Esophagus squamous epithelium (tissue), 4 donors: ENCODE results near the gene ALMS1.
"Not testable (repeated sequence)": the region's sequence is repeated elsewhere in the genome, so short reads cannot be mapped to it uniquely, and the experiment has no call there.

Source experiments
- POLR2A ChIP-seq, 4 donors: fragments of 450-650 bp; IDR thresholded peaks; one replicate each; pipeline ENCODE4 v1.6.1; 2017; ENCODE audit warnings: antibody characterized with exemption in 4 of 4, mild to moderate bottlenecking in 4 of 4, moderate library complexity in 3 of 4
- TF ChIP-seq, protein P1 (sequence below), 6 experiments: fragments of 450-650 bp in 4 of 6; fragments of 200-600 bp in 2 of 6; sonication (generic) in 2 of 6; IDR thresholded peaks; one replicate each; pipeline ENCODE4 v1.5.1; 2016 to 2019; ENCODE audit warnings: antibody characterized with exemption in 6 of 6, mild to moderate bottlenecking in 4 of 6, moderate library complexity in 4 of 6

DNA sequence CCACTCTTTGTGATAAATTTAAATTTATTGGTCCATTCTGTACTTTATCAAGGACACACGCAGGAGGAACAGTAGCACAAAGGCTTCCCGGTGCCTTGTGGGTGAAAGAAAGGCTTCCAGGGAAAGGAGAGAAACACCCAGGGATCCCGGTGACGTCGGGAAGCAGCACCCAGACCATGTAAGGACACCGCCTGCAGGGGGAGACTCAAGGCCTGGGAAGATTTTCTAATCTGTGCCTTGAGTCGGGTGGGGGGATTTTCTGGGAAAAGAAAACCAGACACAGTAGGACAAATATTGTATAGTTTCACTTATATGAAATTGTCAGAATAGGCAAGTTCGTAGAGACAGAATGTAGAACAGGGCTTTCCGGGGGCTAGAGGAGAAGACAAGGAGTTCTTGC lies 239.0 kb downstream of the ALMS1 start:
- not testable (repeated sequence) for TF ChIP-seq POLR2A (IDR thresholded peaks at IDR 0.05)
- TF ChIP-seq, protein P1, sequence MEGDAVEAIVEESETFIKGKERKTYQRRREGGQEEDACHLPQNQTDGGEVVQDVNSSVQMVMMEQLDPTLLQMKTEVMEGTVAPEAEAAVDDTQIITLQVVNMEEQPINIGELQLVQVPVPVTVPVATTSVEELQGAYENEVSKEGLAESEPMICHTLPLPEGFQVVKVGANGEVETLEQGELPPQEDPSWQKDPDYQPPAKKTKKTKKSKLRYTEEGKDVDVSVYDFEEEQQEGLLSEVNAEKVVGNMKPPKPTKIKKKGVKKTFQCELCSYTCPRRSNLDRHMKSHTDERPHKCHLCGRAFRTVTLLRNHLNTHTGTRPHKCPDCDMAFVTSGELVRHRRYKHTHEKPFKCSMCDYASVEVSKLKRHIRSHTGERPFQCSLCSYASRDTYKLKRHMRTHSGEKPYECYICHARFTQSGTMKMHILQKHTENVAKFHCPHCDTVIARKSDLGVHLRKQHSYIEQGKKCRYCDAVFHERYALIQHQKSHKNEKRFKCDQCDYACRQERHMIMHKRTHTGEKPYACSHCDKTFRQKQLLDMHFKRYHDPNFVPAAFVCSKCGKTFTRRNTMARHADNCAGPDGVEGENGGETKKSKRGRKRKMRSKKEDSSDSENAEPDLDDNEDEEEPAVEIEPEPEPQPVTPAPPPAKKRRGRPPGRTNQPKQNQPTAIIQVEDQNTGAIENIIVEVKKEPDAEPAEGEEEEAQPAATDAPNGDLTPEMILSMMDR (IDR thresholded peaks at IDR 0.05), result not testable (repeated sequence)
